Measurements from ENCODE around the gene FZD8.

DNA sequence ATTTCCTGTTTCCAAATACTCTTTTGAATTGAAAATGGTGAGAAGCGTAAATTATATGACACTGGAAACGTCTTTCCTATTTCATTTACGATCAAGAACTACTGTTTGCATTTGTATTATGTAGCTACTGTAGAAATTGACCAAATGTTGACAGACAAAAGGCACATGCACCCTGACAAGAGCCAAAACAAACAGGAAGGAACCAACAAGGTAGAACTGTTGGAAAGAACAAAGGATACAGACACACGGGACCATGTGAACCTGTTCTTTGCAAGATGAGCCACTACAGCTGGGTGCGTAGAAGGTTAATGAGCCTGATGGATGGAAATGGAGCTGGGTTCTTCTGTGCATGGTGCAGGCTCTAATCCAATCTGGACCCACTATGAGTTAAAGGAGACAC lies 48.4 kb upstream of the FZD8 start:
- TF ChIP-seq EZH2 (IDR thresholded peaks at IDR 0.05; ENCODE audit: low read depth, unreplicated experiment): no peak
- TF ChIP-seq, protein P1, sequence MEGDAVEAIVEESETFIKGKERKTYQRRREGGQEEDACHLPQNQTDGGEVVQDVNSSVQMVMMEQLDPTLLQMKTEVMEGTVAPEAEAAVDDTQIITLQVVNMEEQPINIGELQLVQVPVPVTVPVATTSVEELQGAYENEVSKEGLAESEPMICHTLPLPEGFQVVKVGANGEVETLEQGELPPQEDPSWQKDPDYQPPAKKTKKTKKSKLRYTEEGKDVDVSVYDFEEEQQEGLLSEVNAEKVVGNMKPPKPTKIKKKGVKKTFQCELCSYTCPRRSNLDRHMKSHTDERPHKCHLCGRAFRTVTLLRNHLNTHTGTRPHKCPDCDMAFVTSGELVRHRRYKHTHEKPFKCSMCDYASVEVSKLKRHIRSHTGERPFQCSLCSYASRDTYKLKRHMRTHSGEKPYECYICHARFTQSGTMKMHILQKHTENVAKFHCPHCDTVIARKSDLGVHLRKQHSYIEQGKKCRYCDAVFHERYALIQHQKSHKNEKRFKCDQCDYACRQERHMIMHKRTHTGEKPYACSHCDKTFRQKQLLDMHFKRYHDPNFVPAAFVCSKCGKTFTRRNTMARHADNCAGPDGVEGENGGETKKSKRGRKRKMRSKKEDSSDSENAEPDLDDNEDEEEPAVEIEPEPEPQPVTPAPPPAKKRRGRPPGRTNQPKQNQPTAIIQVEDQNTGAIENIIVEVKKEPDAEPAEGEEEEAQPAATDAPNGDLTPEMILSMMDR (conservative IDR thresholded peaks at IDR 0.05; ENCODE audit: low read depth in 2 of 2): no peak
- TF ChIP-seq, protein P2, sequence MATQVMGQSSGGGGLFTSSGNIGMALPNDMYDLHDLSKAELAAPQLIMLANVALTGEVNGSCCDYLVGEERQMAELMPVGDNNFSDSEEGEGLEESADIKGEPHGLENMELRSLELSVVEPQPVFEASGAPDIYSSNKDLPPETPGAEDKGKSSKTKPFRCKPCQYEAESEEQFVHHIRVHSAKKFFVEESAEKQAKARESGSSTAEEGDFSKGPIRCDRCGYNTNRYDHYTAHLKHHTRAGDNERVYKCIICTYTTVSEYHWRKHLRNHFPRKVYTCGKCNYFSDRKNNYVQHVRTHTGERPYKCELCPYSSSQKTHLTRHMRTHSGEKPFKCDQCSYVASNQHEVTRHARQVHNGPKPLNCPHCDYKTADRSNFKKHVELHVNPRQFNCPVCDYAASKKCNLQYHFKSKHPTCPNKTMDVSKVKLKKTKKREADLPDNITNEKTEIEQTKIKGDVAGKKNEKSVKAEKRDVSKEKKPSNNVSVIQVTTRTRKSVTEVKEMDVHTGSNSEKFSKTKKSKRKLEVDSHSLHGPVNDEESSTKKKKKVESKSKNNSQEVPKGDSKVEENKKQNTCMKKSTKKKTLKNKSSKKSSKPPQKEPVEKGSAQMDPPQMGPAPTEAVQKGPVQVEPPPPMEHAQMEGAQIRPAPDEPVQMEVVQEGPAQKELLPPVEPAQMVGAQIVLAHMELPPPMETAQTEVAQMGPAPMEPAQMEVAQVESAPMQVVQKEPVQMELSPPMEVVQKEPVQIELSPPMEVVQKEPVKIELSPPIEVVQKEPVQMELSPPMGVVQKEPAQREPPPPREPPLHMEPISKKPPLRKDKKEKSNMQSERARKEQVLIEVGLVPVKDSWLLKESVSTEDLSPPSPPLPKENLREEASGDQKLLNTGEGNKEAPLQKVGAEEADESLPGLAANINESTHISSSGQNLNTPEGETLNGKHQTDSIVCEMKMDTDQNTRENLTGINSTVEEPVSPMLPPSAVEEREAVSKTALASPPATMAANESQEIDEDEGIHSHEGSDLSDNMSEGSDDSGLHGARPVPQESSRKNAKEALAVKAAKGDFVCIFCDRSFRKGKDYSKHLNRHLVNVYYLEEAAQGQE (IDR thresholded peaks at IDR 0.05; ENCODE audit: unreplicated experiment): no peak
- no peak for TF ChIP-seq EZH2phosphoT487 (IDR thresholded peaks at IDR 0.05; ENCODE audit: unreplicated experiment)
- no peak for TF ChIP-seq JUNB (IDR thresholded peaks at IDR 0.05; ENCODE audit: unreplicated experiment)
- no peak for TF ChIP-seq CREB1 (CRISPR knock-in tag; IDR thresholded peaks at IDR 0.05; ENCODE audit: low read depth)
- TF ChIP-seq POLR2AphosphoS5 (IDR thresholded peaks at IDR 0.05; ENCODE audit: low read depth): no peak
- no peak for TF ChIP-seq ZNF114 (CRISPR knock-in tag; IDR thresholded peaks at IDR 0.05)
- TF ChIP-seq, protein P3, sequence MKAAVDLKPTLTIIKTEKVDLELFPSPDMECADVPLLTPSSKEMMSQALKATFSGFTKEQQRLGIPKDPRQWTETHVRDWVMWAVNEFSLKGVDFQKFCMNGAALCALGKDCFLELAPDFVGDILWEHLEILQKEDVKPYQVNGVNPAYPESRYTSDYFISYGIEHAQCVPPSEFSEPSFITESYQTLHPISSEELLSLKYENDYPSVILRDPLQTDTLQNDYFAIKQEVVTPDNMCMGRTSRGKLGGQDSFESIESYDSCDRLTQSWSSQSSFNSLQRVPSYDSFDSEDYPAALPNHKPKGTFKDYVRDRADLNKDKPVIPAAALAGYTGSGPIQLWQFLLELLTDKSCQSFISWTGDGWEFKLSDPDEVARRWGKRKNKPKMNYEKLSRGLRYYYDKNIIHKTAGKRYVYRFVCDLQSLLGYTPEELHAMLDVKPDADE (IDR thresholded peaks at IDR 0.05): no peak
- no peak for TF ChIP-seq ZNF331 (CRISPR knock-in tag; IDR thresholded peaks at IDR 0.05; ENCODE audit: low read depth)
- TF ChIP-seq NANOG (IDR thresholded peaks at IDR 0.05; ENCODE audit: borderline replicate concordance): no peak
- no peak for TF ChIP-seq STAT1 (IDR thresholded peaks at IDR 0.05; ENCODE audit: unreplicated experiment)

Measured in GM23338 (cell line).